T-helper 1 cell (primary cell): Measurements from ENCODE around the gene STK25.
A peak's percentile ranks its signal among the peaks of the same experiment; 100 is the strongest.
"Not testable (repeated sequence)": the region's sequence is repeated elsewhere in the genome, so short reads cannot be mapped to it uniquely, and the experiment has no call there.

ENCODE experiments used
- DNase-seq, 5 donors: peaks; one replicate each; pipeline ENCODE4 v3.0.0-alpha.2; 2012 to 2020

STK25 gene

DNA sequence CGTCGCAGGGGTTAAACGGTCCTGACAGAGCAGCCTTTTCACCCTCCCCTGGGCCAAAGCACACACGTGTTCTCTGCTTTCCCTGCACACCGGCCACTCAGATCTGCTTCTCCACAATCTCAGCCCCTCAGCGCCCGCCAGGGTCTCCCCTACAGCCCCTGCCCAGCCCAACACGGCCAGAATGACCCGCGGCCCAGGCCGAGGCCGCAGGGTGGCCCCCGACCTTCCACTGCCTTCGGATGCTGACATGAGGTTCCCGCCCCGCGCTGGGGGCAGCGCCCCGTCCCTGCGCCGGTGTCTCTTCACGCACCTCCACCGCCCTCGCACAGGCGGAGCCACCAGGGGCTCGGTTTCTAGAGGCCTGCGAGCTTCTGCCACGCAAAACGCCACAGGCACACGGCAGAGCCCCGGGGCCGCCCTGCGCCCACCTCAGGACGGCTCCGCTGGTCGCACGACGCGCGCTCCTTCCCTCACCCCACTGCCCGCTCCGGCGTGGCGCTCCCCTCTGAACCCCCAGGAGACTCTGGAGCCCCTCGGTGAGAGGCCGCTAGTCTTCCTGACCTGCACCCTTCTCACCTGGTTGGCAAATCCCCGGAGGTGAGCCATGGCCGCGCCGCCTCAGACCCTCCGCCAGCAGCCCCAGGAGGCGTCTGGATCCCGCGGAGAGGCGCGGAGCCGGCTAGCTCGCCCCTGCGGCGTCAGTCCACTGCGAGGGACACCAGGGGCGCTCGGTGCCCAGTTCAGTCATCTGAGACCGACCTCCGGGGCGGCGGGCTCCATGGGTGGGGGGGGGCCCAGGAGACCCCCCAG lies 749 bp downstream of the STK25 start:
- DNase-seq = peak in 2 of 5 donors; percentile 9 to 28

- no peak for DNase-seq
Observed at GRCh38 chr2:241506793-241507429, 1.5 kb downstream of the STK25 start.

DNA sequence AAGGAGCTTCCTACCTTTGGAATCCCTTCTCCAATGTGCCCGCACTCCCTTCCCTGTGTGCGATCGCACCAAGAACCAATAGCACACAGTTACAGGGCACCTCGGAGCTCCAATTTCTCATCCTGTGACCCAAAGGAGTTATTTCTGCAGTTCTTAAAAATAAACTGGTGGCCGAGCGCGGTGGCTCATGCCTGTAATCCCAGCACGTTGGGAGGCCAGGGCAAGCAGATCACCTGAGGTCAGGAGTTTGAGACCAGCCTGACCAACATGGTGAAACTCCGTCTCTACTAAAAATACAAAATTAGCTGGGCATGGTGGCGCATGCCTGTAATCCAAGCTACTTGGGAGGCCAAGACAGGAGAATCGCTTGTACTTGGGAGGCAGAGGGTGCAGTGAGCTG lies 2.1 kb downstream of the STK25 start:
- not testable (repeated sequence) for DNase-seq

DNA sequence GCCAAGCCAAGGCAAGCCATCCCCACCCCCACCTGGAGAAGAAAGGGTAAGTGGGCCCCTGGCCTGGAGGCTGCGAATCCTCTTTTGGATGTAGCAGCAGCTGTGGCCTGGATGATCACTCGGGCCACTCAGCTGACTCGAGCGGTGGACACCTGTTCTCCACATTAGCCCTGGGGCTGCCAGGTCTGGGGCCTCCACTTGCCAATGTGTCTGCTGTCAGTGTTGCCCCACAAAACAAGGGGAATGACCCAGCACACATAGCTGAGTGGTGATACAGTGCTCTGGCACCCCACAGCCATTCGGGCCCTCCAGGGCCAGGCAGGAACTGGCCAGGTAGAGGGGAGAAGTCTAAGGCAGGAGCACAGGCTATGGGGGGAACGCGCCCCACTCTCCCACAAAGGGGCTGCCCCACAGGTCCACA lies 2.6 kb downstream of the STK25 start:
- no peak for DNase-seq

- no peak for DNase-seq
Observed at GRCh38 chr2:241505086-241505780, 3.2 kb downstream of the STK25 start.

- no peak for DNase-seq
Observed at GRCh38 chr2:241503776-241504392, 4.5 kb downstream of the STK25 start.

GRCh38 chr2:241502281-241502680 lies 6.1 kb downstream of the STK25 start:
- DNase-seq = no peak

- DNase-seq = no peak
Observed at GRCh38 chr2:241501551-241501950, 6.8 kb downstream of the STK25 start.

GRCh38 chr2:241501099-241501541 lies 7.3 kb downstream of the STK25 start:
- no peak for DNase-seq

DNA sequence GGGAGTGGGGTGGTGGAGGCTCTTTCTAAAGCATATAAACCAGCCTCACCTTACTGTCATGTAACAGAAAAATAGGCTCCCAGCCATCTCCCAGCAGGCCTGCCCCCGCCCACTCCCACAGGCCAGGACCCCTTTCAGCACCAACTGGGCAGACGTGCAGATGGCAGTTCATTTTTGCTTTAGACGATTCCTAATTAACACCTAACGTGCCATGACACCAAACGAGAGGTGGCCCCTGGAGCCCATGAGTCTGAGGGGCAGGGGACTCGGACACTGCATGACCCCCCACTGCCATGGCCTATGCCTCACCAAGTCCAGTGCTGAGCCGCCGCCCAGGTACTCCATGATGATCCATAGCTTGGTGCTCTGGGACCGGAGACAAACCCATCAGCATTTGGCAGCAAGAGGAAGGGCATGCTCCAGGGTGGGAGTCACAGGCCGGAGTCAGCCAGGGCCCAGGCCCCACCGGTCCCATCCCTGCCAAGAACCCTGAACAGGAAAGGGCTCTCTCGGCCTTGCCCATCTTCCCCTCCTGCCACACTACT lies 7.9 kb downstream of the STK25 start:
- no peak for DNase-seq

DNA sequence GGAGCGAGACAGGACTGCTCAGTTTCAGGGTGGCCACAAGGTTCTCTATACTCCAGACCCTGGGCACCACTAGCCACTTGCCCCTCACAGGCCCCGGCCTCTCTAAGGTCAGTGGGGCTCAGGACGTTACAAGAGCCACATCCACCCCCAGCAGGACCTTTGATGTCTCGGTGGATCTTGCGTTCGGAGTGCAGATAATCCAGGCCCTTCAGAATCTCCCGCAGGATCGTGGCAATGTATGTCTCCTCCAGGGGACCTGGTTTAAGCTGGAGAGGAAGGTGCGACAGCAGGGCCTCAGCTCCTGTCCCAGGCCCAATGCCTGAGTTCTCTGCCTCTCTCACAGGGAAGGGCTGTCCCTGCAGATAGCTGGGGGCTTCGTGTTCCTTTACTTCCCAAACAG lies 8.4 kb downstream of the STK25 start:
- no peak for DNase-seq

- no peak for DNase-seq
Observed at GRCh38 chr2:241499146-241499965, 9.0 kb downstream of the STK25 start.

DNA sequence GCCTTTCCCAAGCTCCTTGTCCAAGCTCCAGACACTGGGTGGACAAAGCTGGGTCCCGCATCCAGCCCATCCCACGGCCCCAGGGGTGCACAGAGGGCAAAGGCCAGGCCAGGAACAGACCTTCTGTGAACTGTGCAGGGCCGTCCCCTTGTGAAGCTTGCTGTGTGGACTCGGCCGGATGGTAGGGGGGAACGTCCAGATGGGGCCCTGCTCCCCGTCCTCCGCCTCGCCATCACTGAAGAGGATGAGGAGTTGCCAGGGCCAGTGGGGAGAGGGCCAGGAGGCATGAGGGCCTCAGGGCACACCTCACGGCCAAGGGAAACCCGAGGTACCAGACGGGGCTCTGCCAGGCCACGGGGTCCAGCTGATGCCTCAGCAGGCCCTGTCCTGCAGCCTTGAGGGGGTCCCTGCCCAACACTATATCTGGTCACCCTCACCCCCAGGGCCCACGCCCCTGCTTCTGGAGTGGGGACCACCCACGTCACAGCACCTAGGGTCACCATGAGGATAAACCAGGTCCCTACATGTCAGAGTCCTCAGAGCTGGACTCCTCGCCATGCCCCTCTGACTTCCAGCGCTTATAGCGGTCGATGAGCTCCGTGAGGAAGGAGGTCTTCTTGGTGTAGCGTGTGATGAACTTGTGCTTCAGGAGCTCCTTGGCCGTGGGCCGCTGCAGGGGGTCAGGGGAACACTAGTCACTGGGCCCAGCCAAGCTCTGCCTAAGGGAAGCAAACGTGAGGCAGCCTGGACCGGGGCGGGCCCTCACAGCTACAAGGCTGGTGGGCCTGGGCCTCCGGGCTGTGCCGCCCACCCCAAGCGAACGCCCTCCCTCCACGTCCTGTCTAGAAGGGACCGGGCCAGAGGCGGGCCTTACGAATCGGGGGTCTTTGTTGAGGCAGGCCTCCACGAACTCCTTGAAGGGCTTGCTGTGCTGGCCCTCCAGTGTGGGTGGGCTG lies 10.0 kb downstream of the STK25 start:
- no peak for DNase-seq

DNA sequence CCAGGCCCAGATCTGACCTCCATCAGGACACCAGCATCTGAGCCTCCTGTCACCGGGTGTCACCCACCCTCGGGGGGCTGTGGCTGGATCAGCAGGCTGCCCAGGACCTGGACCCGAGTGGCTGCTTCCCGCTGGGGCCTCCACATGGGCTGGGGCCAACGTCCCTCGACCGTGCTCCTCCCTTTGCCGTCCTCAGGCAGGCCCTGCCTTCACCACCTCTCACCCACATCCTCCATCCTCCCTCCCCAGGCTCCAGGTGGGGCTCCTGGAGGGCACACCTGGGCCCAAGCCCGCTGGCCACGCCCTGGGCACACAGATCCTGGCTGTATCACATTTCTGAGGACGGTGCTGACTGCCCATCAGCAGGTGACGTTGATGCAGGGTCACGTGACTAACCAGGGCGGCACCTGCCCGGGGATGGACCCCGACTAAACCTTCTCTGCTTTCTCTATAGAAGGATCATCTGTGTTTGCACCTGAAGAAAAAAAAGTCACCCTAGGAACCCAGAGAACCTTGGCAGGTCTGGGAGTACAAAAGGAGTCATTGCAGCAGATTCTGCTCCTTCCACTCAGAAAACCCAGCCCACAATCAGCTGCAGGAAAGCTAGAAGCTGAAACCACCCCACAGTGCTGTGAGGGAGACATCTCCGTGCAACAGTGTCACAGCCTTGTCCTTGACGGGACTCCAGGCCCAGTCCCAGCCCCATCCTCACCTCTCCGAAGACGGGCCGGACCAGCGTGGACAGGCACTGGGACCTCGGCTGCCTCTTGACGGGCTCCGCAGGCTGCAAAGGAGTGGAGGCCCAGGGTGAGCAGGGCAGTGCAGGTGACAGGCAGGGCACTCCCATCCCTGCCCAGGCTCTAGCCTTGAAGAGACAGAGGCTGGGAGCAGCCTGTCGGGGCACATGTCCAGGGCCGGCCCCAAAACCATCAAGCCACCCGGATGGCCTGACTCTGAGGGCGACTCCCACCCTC lies 11.2 kb downstream of the STK25 start:
- DNase-seq = no peak

DNA sequence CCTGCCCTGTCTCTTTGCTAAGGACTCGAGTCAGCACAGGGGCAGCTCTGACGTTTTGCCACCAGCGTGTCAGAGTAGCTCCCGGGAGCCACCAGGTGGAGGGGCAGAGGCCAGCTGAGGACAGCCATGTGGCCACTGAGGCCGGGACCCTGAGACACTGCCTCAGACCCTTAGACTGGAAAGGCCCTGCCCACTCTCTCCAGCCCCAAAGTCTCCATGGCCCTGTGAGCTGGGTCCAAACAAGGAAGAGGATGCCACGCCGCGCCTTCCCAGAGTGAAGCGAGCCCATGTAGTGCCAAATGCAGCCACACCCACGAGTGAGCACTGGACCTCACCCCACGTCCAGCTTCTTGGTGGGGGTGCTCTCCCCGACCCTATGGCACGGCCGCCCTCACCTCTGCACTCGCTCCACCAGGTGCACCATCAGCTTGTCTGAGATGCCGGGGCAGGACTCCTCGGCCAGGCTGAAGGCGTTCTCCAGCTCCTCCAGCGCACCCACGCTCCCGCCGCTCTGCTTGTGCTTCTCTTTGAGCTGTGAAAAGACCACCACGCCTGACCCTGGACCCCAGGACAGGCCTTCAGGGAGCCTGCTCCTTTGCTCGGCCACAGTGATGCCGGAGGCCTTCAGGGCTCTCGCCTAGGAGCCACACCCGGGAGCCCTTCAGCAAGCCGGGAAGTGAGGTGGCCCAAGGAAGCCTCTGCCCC lies 12.2 kb downstream of the STK25 start:
- no peak for DNase-seq

DNA sequence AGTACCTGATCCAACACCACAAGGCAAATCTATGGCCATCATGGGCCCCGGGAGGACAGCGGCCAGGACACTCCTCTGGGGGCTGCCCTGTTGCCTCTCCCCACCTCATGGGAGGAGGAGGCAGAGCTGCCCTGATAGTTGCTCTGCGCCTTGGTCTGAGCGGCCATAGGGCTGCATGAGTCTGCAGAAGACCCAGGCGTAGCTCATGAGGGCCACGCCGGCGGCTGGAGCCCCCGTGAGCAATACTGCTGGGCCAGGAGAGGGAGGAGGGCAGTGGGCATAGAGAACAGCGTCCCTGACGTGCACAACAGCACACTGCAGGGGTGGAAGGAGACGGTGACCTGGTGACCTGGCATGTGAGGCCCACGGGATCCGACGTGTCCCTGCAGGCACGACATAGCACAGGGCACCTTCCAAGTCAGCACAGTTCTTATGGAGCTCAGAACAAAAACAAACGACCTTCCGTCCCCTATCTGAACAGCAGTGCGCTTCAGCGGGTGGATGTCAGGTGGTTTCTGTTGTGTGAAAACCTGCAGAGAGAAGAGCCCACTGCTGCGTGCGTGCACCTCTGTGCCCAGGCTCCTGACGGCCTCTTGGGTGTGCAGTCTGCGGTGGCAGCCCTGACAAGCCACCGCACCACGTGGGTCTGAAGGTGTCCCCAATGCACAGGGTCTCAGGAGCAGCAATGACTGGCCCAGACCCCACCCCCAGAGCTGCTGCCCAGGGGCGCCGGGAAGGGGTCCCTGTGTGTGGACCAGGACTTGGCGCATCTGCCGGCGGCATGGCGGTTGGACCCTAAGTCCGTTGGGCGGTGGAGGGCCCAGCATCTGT lies 13.0 kb downstream of the STK25 start:
- no peak for DNase-seq

GRCh38 chr2:241494311-241494908 lies 14.0 kb downstream of the STK25 start:
- no peak for DNase-seq

DNA sequence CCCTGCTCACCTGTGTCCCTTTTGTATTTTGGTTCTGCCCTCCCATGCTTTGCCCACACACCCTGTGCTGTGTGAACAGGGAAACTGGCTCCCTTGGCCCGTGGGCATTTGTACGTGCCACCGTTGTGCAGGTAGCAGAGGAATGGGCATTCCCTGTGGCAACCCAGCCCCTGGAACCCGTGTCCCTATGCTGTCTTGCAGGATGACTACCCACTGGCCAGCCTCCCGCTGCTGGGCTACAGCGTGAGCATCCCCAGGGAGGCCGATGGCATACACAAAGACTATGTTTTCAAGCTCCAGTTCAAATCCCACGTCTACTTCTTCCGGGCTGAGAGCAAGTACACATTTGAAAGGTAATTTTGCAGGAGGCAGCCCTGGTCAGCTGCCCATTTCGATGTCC lies 15.3 kb downstream of the STK25 start:
- no peak for DNase-seq
